HG03571 (cell line): ENCODE data around the gene CSTF1.
"Not testable (repeated sequence)": the region's sequence is repeated elsewhere in the genome, so short reads cannot be mapped to it uniquely, and the experiment has no call there.

Source experiments
- ATAC-seq: cut with Tn5 transposase; IDR thresholded peaks from one replicate; pipeline ENCODE4 v1.9.1; 2021; ENCODE audit not compliant: unreplicated experiment

The CSTF1 gene

DNA sequence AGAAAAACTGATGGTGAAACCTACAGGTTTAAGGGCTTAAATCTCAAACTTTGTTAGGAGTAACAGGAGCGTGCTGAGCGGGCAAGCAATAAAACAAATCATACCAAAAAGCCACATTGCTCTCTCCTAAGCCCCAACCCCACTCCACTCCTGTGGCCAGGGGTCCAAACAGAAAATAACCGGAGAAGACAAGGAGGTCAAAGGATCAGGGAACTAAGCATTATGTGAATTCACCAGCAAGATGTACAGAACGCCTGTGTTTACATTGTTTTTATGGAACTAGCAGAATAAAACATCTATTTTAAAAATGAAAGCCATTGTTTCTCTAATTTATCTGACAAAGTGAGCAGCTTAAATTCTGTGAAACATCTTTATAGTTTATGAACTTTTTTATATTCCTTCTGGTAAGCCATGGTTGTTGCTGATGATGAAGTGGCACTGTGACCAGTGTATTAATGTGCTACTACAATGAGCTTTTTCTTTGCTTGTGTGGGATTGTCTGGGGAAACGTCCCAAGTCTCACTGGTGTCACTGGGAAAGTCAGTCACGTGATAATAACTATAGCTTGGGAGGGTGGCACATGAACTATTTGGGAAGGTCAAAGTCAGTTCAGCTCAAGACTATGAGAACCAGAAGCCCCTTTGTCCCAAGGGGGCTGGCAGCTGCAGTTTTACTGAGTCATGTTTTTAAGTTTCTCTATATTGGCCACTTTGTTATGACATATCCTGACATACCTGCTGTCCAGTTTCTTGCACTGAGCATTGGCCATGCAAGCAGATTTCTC lies 23.9 kb upstream of the CSTF1 start:
- ATAC-seq = no peak

DNA sequence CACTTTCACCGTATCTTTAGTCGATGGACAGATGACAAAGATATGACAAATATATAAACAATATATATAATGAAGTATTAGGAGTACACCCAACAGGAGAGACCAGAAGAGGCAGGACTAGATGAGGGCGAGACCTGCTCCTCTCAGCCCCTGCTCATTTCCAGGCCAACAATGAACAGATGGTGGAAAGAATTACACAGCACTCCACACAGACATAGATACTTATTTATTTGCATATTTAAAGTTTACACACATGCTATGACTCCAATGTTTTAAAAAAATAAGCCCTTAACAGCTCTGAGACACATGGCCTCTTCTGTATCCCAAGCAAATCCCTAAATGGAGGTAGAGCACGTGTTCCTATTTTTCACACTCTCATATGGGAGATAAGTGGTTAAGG lies 23.3 kb upstream of the CSTF1 start:
- ATAC-seq = no peak

DNA sequence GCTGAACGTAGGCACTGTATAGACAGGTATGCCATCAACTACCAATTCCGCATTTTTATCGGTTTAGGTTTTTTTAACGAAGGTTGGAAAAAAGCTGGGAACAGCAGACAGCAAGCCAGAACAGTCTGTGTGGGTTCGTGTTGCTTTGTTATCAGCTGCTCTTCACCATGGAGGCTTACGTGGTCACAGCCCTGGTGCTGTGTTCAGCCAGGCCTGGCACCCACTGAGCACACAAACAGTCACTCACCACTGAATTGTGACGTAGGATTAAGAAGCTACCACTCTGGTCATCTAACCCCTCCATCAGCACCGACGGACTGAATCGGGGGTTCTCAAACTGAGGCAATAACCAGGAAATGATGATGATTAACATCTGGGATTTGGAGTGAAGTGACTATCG lies 20.5 kb upstream of the CSTF1 start:
- ATAC-seq = no peak

DNA sequence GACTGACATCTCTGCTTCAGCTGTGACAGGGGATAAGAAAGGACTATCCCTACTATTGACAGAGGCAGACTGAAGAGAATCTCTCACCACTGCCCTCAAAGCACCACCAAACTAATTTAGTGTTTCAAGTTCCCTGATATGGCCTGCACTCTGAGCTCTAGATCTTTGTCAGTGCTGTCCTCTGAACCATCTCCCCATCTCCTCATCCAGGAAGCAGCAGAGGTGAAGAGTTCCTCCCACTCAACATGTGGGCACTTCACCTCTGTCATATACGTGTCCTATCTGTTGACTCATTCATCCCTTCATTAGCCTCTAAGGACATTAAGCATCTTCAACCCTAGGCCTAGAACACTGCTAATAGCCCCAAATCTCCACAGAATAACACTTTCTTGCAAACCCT lies 19.6 kb upstream of the CSTF1 start:
- ATAC-seq = no peak

DNA sequence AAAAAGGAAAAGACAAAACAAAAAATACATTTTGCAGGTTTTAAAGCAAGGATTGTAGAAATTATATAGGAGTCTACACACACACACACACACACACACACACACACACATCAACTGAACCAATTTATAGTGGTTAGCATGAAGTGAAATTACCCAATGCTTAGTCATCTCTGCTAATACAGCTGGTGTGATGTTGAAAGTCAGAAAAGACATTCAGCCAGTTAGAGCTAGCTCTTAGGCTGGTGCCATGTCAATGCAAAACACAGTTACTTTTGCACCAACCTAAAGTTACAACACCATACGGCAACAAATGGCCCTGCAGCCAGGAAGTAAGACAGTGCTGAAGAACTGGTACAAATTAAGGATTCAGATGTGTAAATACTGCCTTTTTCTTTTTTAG lies 18.5 kb upstream of the CSTF1 start:
- no peak for ATAC-seq

DNA sequence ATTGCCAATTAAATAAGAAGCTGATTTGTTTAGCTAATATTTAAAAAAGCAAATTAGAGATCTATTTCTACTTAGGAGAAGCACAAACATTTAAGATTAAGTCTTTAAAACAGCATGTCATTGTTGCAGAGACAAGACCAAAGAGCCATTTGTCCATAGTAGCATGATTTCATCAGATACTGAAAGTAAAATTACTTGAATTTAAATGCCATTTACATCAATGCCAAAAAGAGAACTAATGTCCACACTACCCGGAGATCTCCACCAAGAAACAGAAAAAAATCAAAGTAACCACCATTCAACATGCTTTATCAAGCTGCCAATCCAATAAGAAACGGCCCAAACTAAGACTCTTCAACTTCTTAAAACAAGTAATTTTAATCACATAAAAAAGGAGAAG lies 16.1 kb upstream of the CSTF1 start:
- ATAC-seq = no peak

DNA sequence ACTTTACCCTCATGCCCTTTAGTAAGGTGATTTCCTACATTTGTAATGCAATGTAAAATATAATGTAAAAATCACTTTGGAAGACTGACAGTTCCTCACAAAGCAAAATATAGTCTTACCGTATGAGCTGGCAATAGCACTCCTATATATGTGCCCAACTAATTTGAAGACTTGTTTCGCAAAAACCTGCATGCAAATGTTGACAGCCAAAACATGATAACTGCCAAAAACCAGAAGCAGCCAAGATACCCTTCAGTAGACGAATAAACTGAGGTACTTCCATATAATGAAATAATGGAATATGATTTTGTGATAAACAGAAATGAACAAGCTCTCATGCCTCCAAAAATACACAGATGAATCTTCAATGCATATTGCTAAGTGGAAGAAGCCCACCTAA lies 14.1 kb upstream of the CSTF1 start:
- no peak for ATAC-seq

DNA sequence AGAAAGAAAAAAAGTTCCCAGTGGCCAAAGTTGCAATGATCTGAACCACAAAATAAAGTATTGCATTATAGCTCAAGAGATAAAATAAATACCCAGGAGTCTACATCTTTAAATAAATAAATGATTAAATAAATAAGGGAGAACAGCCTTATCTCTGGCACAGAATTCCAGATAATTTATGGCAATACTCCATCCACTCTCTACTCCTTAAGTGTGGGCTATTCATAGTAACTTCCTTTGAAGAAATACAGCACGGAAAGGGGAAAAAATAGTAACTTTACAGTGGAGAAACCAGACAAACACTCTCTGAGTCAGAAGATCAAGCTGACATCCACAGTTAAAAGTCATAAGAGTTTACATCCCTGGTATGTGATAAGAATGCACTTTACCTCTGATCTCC lies 12.1 kb upstream of the CSTF1 start:
- no peak for ATAC-seq

DNA sequence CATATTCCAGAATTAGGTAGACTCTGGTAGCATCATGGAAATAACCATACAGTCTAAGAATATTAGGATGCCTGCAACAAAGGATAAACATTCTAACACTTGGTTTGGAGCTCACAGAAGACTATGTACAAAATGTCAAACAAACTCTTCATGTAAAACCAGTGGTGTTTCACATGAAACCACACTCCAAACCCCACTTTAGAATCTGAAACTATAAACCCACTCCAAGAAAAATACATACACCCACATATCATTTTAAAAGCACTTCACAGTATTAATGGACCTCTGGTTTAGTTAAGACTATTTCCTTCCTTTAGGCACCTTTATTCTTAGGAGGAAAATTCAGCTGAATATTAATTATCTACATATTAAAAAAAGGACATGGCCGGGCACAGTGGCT lies 10.9 kb upstream of the CSTF1 start:
- ATAC-seq = no peak

DNA sequence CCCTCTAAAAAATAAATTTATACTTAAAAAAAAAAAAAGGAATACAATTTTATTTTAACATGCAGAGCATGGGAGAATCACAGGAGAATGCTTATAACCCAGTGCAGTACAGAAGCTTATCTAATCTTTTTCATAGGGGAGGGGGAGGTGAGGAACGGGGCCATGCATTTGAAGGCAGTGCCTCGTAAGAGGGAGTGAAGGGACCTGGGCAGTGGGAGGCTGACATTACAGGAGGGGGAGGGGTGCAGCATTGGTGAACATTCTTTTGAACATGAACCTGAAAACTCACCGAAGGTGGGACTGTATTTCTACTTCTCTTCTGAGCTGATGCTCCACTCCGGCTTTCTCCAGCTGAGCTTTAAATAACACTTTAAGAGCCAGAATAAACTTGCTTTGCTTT lies 9.7 kb upstream of the CSTF1 start:
- no peak for ATAC-seq

DNA sequence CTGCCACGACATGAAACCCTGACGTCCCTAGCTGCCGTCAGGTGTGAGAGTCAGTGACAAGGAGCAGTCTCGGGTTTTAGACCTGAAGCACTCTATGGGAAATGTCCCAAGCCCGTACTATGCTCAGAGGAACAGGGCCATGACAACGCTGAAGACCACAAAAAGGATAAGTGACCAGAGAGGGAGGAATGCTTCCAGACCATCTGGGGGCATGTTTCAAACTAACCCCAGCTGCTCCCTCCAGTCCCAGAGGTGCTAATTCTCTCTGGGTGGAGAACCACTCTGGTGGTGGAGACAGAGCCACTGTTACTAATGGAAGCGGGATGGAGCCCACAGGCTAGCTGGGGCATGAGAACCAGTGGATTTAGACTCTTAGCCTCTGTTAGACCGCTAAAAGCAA lies 9.1 kb upstream of the CSTF1 start:
- ATAC-seq = no peak

DNA sequence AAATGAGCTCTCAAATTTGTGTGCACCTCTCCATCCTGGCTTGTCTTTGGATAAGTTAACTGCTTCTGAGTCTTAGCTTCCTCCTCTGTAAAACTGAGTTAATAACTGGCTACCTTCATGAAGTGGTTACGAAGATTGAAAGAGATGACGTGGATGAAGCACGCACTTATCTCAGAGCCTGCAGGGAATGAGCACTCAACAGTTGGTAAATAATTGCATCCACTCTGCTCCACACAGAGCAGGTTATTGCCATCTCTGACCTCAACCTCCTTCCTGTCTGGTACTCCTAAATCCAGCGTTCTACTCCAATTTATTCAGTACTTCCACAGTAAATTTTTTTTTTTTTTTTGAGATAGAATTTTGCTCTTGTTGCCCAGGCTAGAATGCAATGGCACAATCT lies 7.3 kb upstream of the CSTF1 start:
- no peak for ATAC-seq

DNA sequence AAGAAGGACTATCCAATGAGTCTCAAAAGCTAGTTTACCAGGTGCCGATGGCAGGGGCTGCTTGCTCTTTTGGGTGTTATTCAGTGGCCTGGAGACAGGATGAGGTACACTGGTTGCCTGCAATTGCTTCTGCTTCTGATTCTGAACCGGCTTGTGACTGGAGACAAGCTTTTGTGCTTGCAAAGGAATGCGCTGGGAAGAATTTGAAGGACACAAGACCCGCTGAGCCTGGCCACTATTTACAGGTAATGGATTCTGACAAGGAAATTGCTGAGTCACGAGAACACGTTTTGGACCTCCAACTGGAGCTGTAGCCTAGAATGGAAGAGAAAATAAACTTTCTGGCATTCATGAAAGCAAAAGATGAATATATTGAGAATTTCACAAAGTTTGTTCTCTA lies 6.2 kb upstream of the CSTF1 start:
- ATAC-seq = no peak

DNA sequence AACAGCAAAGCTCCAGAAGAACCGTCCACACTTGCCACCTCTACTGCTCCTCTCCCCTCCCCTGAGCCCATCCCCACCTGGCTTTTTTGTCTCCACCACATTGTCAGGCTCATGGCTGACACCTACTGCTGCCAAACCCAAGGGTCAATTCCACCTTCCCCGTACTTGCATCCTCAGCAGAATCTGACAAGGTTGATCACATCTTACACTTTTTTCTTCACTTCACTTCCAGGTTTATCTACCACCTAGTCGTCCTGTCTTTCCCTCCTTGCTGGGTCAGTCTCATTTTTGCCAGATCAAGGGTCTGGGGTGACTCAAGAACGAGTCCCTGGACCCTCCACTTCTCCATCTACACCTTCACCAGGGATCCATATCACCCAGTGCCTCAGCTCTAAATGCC lies 3.6 kb upstream of the CSTF1 start:
- no peak for ATAC-seq

DNA sequence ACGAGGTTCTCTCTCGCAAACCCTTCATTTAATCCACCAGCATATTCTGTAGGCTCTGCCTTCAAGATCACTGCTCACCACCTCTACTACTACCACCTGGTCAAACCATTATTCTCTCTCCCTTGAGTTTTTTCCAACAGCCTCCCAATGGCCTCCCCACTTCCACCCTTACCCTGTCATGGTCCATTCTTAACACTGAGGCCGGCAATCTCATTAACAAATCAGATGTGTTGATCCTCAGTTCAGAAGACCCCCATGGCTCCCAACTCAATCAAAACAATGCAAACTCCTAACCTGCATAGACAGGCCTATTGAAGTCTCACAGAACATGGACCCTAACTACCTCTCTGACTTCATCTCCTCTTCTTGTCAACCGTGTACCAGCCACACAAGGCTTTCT lies 2.6 kb upstream of the CSTF1 start:
- no peak for ATAC-seq

DNA sequence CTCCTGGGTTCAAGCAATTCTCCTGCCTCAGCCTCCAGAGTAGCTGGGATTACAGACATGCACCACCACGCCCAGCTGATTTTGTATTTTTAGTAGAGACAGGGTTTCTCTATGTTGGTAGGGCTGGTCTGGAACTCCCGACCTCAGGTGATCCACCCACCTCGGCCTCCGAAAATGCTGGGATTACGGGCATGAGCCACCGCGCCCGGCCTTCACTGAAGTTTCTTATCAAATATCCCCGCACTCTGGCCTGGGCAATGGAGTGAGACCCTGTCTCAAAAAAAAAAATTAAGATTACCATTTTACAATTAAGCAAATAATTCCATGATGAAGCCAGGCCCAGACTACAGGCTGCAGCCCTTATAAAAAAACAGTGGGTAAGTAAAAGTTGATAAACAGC lies 2.0 kb upstream of the CSTF1 start:
- ATAC-seq = not testable (repeated sequence)

DNA sequence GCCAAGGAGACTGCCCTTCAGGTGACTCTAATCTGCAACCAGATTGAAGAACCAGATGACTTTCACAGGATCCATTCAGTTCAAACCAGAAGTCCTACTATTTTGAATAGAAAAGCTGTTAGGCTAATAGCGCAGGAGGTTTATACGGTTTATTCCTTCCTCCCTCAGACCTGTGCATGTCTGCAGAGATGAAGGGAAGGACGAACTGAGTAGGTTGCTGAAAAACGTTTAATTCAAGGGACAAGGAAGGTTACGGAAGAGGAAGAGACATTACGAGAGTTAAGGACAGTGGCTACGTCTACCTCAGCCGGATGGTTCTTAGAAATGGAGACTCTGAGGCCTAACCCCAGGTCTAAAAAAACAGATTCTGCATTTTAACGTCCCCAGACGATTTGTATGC lies 1.4 kb upstream of the CSTF1 start:
- ATAC-seq = no peak

DNA sequence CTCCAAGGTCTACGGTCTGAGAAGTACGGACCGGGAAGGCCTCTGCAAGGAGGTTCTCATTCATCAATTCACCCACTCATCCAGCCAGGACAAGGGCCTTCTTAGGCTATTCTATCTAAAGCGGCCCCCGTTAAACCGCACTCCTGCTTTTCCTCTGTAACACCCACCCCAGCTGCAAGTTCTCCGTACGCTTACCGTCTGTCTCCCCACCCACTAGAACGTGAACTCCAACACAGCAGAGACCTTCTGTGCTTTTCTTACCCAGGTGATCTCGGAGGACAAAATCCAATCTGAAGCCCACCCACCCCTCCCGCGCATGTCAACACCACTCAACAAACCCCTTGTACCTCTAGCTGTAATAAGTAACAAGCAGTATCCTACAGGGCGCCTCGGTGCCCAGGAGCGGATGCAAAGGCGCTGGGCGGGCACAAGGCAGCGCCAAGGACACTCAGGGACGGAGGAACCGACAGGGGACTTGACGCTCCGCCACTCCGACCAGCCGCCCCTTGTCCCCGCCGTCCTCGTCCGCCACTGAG lies 781 bp upstream of the CSTF1 start:
- peak; percentile 34 for ATAC-seq

DNA sequence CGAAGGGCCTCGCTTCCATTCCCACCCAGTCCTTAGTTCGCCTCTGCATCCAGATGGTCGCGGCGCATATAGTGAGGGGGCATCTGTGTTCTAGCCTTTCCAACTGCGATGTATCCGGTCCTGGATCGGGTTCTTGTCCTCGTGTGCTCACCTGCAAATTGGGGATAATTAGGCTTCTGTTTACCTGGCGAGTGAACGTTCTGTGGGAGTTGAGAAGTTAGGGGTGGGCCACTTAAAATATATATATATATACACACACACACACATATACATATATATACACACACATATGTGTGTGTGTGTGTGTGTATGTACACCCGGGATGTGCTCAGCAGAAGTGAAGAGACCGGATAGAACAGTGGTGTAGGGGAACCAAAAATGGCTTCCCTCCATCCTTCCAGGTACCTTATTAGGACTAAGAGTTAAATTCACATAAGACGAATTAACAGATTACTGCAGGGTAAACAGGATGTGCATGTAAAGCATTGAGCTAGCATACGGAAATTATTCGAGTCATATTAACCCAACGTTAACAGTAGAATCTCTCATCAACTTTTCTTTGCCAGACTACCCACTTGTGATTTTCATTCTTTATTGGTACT lies 537 bp downstream of the CSTF1 start:
- no peak for ATAC-seq

DNA sequence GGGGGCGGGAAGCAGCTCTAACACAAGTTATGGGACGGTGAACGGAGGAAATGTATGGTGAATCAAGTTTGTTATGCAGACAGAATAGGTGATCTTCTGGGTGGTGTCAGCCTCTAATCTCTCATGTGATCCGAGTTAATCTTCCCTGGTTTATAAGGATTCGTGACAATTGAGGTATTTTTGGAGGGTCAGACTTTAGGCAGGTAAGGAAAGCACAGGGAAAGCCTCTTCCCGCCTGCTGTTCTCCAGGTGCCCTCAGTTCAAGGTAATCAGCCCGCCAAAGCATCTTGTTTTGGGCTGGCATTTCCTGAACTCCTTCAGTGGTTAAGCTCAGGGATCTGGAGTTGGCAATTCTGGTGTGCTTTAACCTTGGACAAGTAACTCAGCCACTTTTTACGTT lies 1.2 kb downstream of the CSTF1 start:
- no peak for ATAC-seq

DNA sequence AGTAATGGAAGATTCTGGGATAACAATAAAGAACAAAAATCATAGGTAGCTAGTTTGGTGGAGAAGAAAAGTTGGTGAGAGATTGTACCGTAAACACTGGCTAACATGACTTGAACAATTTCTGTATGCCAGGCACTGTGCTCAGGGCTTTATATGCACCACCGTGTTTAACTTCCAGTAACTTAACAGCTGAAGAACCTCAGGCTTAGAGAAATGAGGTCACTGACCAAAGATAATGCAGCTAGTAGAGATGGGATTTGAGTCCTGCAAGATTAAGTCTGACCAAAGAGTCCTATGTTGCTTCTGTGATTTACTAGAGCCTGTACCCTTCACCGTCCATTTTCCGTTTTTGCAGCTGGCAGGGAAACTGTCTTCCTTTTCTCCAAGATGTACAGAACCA lies 2.7 kb downstream of the CSTF1 start:
- ATAC-seq = no peak

DNA sequence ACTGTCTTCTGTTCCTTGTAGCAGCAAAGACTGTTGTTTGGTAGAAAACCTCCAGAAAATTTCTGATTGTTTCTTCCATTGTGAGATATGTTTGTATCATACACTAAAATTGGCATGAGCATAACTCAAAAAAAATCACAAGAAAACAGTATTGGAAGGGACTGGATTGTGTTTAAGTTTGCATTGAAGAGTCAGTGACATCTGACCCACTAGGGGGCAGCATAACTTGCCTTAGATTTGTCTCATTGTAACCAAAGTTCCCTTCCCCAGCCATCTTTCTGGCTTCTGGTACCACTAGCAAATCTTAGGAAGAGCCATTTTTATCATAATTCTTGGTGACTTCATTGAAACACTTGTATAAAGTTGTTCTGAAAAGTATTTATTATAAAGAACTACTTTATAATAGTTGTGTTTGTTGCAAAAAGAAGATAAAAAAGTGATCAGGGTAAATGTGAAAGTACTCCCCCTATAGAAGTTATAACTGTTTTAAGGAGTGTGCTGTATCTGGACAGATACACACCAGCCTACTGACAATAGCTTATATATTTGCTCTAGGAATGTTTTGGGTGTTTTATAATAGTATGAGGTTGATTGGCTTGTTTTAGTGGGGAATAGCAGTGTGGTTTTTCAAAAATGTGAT lies 7.7 kb downstream of the CSTF1 start:
- ATAC-seq = no peak
